Hippocampal formation (tissue), 2 donors: ENCODE data around the gene FTHL17.

Experiments
- DNase-seq, 2 donors: peaks; one replicate each; lab custom pipeline; 2025; lab: John Stamatoyannopoulos, UW

The FTHL17 gene

DNA sequence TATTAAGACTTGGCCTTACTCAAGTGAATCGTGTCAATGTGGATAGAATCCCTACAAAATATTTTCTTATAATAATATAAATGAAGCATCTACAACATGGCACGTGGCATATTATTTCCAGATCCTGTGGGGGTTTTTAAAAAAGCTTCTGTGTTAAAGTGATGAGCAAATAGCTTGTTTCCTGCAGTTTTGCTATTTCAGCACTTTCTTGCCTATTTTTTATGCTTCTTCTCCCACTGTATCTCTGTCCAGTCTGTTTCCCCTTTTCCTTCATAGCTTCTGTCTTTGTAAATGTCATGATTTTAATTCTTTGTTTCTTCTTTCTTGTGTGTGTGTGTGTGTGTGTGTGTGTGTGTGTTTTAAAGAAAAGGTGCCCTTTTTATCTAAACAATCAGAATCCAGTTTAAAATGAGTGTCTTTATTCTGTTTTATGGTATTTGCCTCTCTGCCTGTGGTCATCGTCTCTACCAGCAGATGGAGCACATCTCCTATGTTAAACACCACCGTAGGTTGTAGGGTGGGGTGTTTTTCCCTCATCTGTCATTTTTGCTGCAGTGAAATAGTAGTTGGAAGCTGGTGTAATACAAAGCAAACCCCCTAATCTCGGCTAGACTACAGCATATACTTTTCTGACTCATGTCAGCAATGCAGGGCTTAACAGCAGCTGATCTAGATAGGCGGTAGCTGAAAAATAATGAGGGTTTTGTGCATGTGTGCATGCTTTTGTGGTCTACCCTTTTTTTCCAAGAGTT lies 33.1 kb downstream of the FTHL17 start:
- peak; percentile 1 to 33 for DNase-seq

- peak in 1 of 2 donors; percentile 20 for DNase-seq
Observed at GRCh38 chrX:31036895-31037294, 34.9 kb downstream of the FTHL17 start.

DNA sequence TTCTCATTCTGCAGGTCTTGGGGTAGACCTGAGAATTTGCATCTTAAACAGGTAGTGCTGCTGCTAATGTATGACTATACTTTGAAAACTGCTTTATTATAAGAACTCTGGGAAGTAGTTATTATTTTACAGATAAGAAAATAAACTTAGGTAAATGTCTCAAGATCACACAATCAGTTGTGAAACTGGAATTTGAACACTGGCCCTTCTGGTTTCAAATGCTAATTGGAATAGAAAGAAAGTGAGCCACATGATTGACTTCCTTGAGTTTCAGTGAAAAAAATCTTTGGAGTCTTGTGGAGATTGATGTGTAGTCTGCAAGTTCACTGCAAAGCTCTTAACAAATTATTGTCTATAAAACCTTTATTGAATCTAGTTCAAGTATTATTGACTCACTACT lies 44.5 kb downstream of the FTHL17 start:
- DNase-seq, result no peak

GRCh38 chrX:31024866-31025265 lies 47.0 kb downstream of the FTHL17 start:
- no peak for DNase-seq

DNA sequence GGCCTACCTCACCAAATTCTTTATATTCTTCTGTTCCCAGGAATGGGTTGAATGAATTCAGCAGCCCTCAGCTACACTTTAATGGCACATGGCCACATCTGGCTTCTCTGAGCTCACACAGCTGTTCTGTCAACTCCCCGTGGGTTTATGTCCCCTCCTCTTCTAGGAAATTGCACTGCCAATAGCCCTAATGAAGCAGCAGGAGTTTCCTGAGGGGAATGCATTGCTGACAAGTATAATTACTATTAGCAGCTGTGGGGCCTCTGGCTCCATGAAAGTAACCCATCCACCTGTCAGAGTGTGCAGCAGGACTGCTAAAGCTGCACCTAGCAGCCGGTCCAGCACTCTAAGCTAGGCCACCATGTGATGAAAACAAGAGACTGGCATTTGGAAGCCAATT lies 50.3 kb downstream of the FTHL17 start:
- DNase-seq, result no peak
